Esophagus squamous epithelium (tissue), 4 donors: ENCODE data around the gene FST.

Source experiments
- CTCF ChIP-seq, 6 experiments: fragments of 450-650 bp in 4 of 6; fragments of 200-600 bp in 2 of 6; sonication (generic) in 2 of 6; IDR thresholded peaks; one replicate each; pipeline ENCODE4 v1.5.1; 2016 to 2019; ENCODE audit warnings: antibody characterized with exemption in 6 of 6, mild to moderate bottlenecking in 4 of 6, moderate library complexity in 4 of 6
- POLR2A ChIP-seq, 4 donors: fragments of 450-650 bp; IDR thresholded peaks; one replicate each; pipeline ENCODE4 v1.6.1; 2017; ENCODE audit warnings: antibody characterized with exemption in 4 of 4, mild to moderate bottlenecking in 4 of 4, moderate library complexity in 3 of 4

DNA sequence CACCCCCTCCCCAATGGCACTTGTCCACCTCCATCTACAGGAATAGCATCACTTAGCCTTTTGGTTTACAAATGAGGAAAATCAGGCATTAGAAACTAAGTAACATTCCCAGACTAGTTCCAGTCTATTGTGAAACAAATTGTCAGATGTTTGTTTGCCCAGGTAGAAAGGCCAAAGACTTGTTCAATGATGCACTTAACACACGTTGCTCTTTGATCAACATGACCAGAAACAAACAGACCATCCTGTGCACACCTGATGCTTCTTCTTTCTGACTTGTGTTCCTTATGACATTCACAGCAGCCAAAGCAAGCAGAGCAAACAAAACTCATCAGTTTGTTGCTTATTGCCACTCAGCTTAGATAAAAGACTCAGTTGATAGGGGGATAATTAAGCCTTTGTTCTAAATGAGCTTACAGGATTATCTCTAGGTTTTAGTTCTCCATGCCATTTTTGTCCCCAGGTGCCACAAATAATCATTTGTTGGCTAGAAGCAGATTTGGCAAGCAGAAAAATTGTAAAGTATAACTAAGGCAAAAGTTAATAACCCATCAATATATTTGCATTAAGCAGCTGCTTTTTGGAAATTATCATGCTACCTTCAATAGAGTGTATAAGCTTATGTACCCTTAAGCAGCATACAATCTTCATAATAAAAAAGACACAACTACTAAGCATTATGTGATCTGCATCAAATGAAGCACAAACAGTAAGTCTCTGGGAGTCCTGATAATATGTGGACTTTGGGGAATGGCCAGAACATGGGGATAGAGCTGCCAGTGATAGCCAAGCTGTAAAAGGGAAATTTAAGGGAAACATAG, 26.3 kb upstream of the FST start:
- no peak for TF ChIP-seq POLR2A (IDR thresholded peaks at IDR 0.05)
- no peak for TF ChIP-seq CTCF (IDR thresholded peaks at IDR 0.05)
